Heart right ventricle (tissue), 16 donors: ENCODE results near the gene LIN28B. TPM values are rescaled to one million over a fixed set of nuclear protein-coding genes. Genes with fewer than 3 reads are reported as not detected.

Experiments
- ATAC-seq, 8 donors: fragments of 200-7000 bp; cut with Tn5 transposase; one replicate each; pipeline ENCODE4 v1.9.1; 2020; ENCODE audit warnings: mild to moderate bottlenecking in 8 of 8, moderate library complexity in 8 of 8, moderate number of reproducible peaks in 1 of 8
- DNase-seq, 2 donors: peaks; one replicate each; pipeline ENCODE4 v3.0.0-alpha.2; 2020
- H3K27ac ChIP-seq, 10 donors: fragments of 200-600 bp; sonication (generic) in 2 of 10; one replicate each; pipeline versions ENCODE4 v1.5.0 to v1.8.0; 2020 to 2022; ENCODE audit warnings: mild to moderate bottlenecking in 3 of 10
- H3K27me3 ChIP-seq, 7 donors: fragments of 200-600 bp; one replicate each; pipeline ENCODE4 v1.8.0; 2021 to 2022; ENCODE audit warnings: mild to moderate bottlenecking in 2 of 7
- H3K36me3 ChIP-seq, 9 donors: fragments of 200-600 bp; sonication (generic) in 1 of 9; one replicate each; pipeline versions ENCODE4 v1.5.0 to v1.8.0; 2020 to 2022; ENCODE audit warnings: mild to moderate bottlenecking in 2 of 9
- H3K4me1 ChIP-seq, 9 donors: fragments of 200-600 bp; sonication (generic) in 1 of 9; one replicate each; pipeline versions ENCODE4 v1.5.0 to v1.8.0; 2020 to 2022; ENCODE audit warnings: mild to moderate bottlenecking in 4 of 9
- H3K4me3 ChIP-seq, 10 donors: fragments of 200-600 bp; sonication (generic) in 2 of 10; one replicate each; pipeline versions ENCODE4 v1.5.0 to v1.8.0; 2020 to 2022; ENCODE audit warnings: mild to moderate bottlenecking in 7 of 10, moderate library complexity in 2 of 10
- H3K9me3 ChIP-seq, 11 donors: fragments of 200-600 bp in 10 of 11; sonication (generic) in 2 of 11; one replicate each; pipeline versions ENCODE4 v1.5.0 to v1.8.0; 2013 to 2022; ENCODE audit warnings: mild to moderate bottlenecking in 2 of 11, control low read depth in 1 of 11, moderate library complexity in 1 of 11
- CTCF ChIP-seq, 9 donors: fragments of 200-600 bp; sonication (generic) in 2 of 9; IDR thresholded peaks; one replicate each; pipeline versions ENCODE4 v1.5.0 to v1.8.0; 2021 to 2022; ENCODE audit warnings: antibody characterized with exemption in 9 of 9, mild to moderate bottlenecking in 5 of 9, moderate library complexity in 1 of 9
- WGBS, 2 donors: extraction: QIAGEN DNeasy Blood & Tissue Kit; methylation state at CpG; one replicate each; pipeline ENCODE4 v1.1.7; 2013; ENCODE audit warnings: inconsistent platforms in 1 of 2; 5-methylcytosine and 5-hydroxymethylcytosine counted together
- intact Hi-C, 10 donors: fragments of 100-400 bp; cut with DNase I; formaldehyde crosslinking; loops; one replicate each; pipeline versions ENCODE4 v1.11.1 to v1.14.2; 2022
- polyA plus RNA-seq, 2 donors: library from polyadenylated mRNA; stranded (reverse); fragments of 200-250 nt; gene quantifications; one replicate each; pipeline ENCODE4 v1.2.3, GENCODE V29; 2013
- total RNA-seq, 10 donors: library from RNA; stranded (reverse); fragmentation: NEBNext Ultra II Directional in 3 of 10; extraction: Animal tissue kit (Norgen Biotek cat#: 25700) in 3 of 10; gene quantifications; one replicate each; pipeline versions ENCODE4 v1.2.1 to v1.2.4, GENCODE V29; 2021 to 2023
- donor health status: Arrhythmogenic right ventricular cardiomyopathy.
- donor health status: ischemic (EF 13 %, LVEDD 7.1; RV severe dilation, severe dysfunction).
- donor health status: healthy with polysubstance abuse.
- donor health status: DM: no; HTN: yes; CAD: no.
- donor health status: DM: no; HTN: no; CAD: no.
- donor health status: ischemic (EF 25% LVEDD 6.9; RV normal size, moderate dysfunction).
- donor health status: ischemic (EF 25% LVEDD 5.7; RV mildly dilated, moderate dysfunction).
- donor health status: healthy.
- donor health status: DM: yes; HTN: yes; CAD: no.
- donor health status: Ischemic cardiomyopathy.
- donor health status: ischemic (EF 35%, LVEDD 5.7; RV mildly dilated, moderate dysfunction).
- donor health status: nonischemic (EF 11% LVEDD 7.7; RV severe dilation, severe dysfunction).
- donor health status: DM: yes; HTN: yes; CAD: no.
- donor health status: PGD.
- donor health status: ischemic (EF 29% LVEDD 5.4; RV normal size, mild dysfunction).
- donor health status: nonischemic (EF 23%, LVEDD 6.1; RV moderate dilation, normal function).

Gene LIN28B
- total and polyA plus RNA-seq, 12 donors, result not detected

GRCh38 chr6:105022416-105022815, 65.5 kb downstream of the LIN28B start:
- no peak for ATAC-seq
- WGBS, 2 donors, result 91 to 96% methylated on average over 1 of the region's 1 CpG
- Histone ChIP-seq H3K27me3 (peaks cover 0 to 24% (median 0%) of the 10 kb centered on the region in 7 donors), H3K9me3 (no peaks in the 10 kb centered on the region), H3K4me1 (no peaks in the 10 kb centered on the region), H3K36me3 (no peaks in the 10 kb centered on the region), H3K4me3 (no peak overlapping the region), H3K27ac (no peak overlapping the region)
- DNase-seq, result no peak
- no peak for TF ChIP-seq CTCF (IDR thresholded peaks at IDR 0.05)
- intact Hi-C loops, result no loop called here

DNA sequence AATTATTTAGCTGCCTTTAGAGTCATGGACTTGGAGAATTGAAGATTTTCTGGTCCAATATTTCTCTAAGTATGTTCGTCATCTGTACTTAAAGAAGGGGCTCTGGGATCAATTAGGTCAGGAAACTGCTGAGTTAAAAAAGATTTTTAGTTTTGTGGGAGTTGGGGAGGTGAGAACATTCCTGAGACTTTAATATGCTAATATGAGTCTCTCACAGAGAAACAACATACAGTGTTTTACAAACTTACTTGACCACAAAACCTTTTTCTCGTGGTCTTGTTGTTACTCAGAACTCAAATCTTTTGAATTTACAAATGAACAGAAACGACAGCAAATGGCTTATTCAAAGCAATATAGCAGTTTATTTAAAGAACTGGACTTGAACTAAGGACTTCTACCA, 67.9 kb downstream of the LIN28B start:
- no peak for TF ChIP-seq CTCF (IDR thresholded peaks at IDR 0.05)
- Histone ChIP-seq H3K4me3 (no peak overlapping the region), H3K27ac (no peak overlapping the region), H3K36me3 (no peaks in the 10 kb centered on the region), H3K27me3 (peaks cover 0 to 24% (median 0%) of the 10 kb centered on the region in 7 donors), H3K4me1 (no peaks in the 10 kb centered on the region), H3K9me3 (no peaks in the 10 kb centered on the region)
- intact Hi-C loops, result no loop called here
- DNase-seq (no peak), ATAC-seq (no peak)
- 42 to 46% methylated on average over 3 of the region's 3 CpGs for WGBS, 2 donors

DNA sequence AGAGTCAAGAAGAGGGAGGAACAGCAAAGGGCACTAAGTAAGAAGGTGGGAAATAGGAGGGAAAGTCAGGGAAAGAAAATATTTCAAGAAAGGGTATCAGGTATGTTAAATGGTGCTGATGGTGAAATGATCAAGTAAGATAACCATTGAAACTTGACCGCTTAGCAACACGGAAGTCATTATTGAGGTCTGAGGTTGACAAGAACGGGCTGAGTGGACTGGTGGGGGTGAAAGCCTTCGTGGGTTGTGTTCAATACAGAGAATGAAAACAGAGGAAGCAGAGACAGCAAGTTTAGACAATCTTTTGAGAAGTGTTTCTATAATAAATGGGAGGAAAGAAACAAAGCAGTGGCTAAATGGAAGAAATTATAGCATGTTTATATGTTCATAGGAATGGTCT, 72.0 kb downstream of the LIN28B start:
- no peak for TF ChIP-seq CTCF (IDR thresholded peaks at IDR 0.05)
- 84 to 93% methylated on average over 4 of the region's 4 CpGs for WGBS, 2 donors
- no peaks in the 10 kb centered on the region for H3K36me3 ChIP-seq
- no peaks in the 10 kb centered on the region for H3K9me3 ChIP-seq
- H3K27ac ChIP-seq, result no peak overlapping the region
- no peaks in the 10 kb centered on the region for H3K4me1 ChIP-seq
- H3K4me3 ChIP-seq, result no peak overlapping the region
- H3K27me3 ChIP-seq, result peaks cover 0 to 10% (median 0%) of the 10 kb centered on the region in 7 donors
- ATAC-seq (no peak), DNase-seq (no peak)
- intact Hi-C loops, result no loop called here

DNA sequence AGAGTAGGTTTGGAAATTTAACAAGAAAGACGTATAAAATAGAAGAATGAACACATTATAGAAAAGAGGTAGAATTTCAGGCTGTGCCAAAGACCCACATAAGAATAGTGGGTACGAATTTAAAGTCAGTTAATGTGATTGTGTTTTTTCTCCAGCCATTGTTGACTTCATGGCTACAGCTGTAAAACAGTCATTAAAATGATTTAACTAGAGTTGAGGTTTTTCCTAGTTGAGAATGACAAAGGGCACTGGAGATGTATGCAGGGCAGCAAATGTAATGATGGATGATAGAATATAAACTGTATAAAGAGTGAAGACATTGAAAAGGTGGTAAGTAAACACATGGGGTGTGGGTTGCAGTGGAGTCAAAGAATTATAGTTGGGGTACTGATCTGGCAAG, 72.7 kb downstream of the LIN28B start:
- 72 to 91% methylated on average over 2 of the region's 2 CpGs for WGBS, 2 donors
- no peaks in the 10 kb centered on the region for H3K9me3 ChIP-seq
- H3K27ac ChIP-seq, result no peak overlapping the region
- H3K36me3 ChIP-seq, result no peaks in the 10 kb centered on the region
- TF ChIP-seq CTCF (IDR thresholded peaks at IDR 0.05), result no peak
- ATAC-seq (no peak), DNase-seq (no peak)
- intact Hi-C loops, result no loop called here
- H3K4me3 ChIP-seq, result no peak overlapping the region
- H3K27me3 ChIP-seq, result peaks cover 0 to 8% (median 0%) of the 10 kb centered on the region in 7 donors
- no peaks in the 10 kb centered on the region for H3K4me1 ChIP-seq
